Left cardiac atrium (tissue), 2 donors: ENCODE measurements around the gene COL4A1. TPM values are rescaled to one million over a fixed set of nuclear protein-coding genes. Genes with fewer than 3 reads are reported as not detected.

Experiments used
- microRNA-seq, 2 donors: library from miRNA; unstranded; fragments of <30 nt; microRNA quantifications; one replicate each; pipeline ENCODE4 v1.2.0, GENCODE V29; 2020
- total RNA-seq, 2 donors: library from RNA; stranded (reverse); fragmentation: NEBNext Ultra II Directional; extraction: Animal tissue kit (Norgen Biotek cat#: 25700); gene quantifications; one replicate each; pipeline ENCODE4 v1.2.1, GENCODE V29; 2021
- donor health status: DM: no; HTN: yes; CAD: no; lungs with severe emphysema.
- donor health status: DM: yes; HTN: yes; CAD: no.

COL4A1 gene
- total RNA-seq, 2 donors from 2014 or later: 210 to 456 TPM

Small RNA genes within 50 kb of the gene (microRNA-seq; reads per million reads assigned to microRNA genes)
- 0 reads per million in 2 donors for gene MIR8073

Other genes with a start within 250 kb of the COL4A1 start
- 100 to 1,000 TPM; 176 to 384 TPM for gene COL4A2, start 127 bp upstream of the COL4A1 start, total RNA-seq